ENCODE results near the gene CHN2. TPM values are rescaled to one million over a fixed set of nuclear protein-coding genes. Genes with fewer than 3 reads are reported as not detected.
"Not testable (repeated sequence)": the region's sequence is repeated elsewhere in the genome, so short reads cannot be mapped to it uniquely, and the experiment has no call there.

CHN2 gene
- total RNA-seq, 1 experiment from 2014 or later = 2.3 TPM

GRCh38 chr7:29488977-29489376 is 294.4 kb downstream of the CHN2 start:
- DNase-seq (ENCODE audit: low spot score) = peak; percentile 69

GRCh38 chr7:29490094-29490607 is 295.6 kb downstream of the CHN2 start:
- DNase-seq (ENCODE audit: low spot score) = no peak

- DNase-seq (ENCODE audit: low spot score) = peak; percentile 63
Measured at GRCh38 chr7:29494350-29494749, 299.8 kb downstream of the CHN2 start.

GRCh38 chr7:29495653-29496052 is 301.1 kb downstream of the CHN2 start:
- DNase-seq (ENCODE audit: low spot score) = no peak

GRCh38 chr7:29496355-29497020 is 301.9 kb downstream of the CHN2 start:
- no peak for DNase-seq (ENCODE audit: low spot score)

GRCh38 chr7:29499932-29500331 is 305.4 kb downstream of the CHN2 start:
- DNase-seq (ENCODE audit: low spot score) = no peak

DNA sequence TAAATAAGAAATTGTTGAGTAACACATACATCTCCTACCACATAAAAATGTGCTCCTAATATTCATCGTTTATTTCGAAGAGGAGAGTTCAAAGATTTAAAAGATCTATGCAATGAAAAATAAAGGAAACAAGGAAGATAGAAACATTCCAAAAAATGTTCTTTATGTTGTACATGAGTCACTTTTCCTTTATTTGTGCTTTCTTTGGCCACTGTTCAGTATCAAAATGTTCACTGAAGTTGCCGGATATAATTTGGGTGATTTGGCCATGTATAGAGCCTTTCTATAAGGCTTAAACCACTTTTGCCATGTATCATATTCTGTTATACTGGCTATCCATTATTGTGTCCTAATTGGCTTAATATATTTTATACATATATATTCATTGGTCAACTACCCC is 306.1 kb downstream of the CHN2 start:
- DNase-seq (ENCODE audit: low spot score) = no peak

DNA sequence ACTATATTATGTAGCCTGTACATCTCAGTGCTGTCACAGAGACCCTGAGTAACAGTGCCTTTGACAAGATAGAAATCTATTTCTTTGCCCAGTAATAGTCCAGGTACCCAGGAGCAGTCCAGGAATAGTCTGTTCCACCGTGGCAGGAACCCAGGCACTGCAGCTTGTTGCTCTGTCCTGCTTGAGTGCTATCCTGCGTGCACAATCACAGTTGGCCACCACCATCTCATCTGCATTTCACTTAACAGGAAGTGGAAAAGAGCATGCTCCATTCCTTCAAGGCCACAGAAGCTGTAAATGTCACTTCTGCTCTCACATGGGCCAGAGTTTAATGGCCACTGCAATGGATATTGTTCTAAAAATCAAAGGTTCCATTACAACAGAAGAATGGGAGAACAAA is 307.6 kb downstream of the CHN2 start:
- no peak for DNase-seq (ENCODE audit: low spot score)

- DNase-seq (ENCODE audit: low spot score) = no peak
Measured at GRCh38 chr7:29505931-29506330, 311.4 kb downstream of the CHN2 start.

GRCh38 chr7:29508608-29509007 is 314.0 kb downstream of the CHN2 start:
- no peak for DNase-seq (ENCODE audit: low spot score)

GRCh38 chr7:29510028-29510427 is 315.5 kb downstream of the CHN2 start:
- no peak for DNase-seq (ENCODE audit: low spot score)

GRCh38 chr7:29511337-29511736 is 316.8 kb downstream of the CHN2 start:
- DNase-seq (ENCODE audit: low spot score) = no peak

GRCh38 chr7:29511851-29512250 is 317.3 kb downstream of the CHN2 start:
- no peak for DNase-seq (ENCODE audit: low spot score)

GRCh38 chr7:29516491-29516890 is 321.9 kb downstream of the CHN2 start:
- DNase-seq (ENCODE audit: low spot score) = no peak

GRCh38 chr7:29518616-29519015 is 324.0 kb downstream of the CHN2 start:
- DNase-seq (ENCODE audit: low spot score) = no peak

DNA sequence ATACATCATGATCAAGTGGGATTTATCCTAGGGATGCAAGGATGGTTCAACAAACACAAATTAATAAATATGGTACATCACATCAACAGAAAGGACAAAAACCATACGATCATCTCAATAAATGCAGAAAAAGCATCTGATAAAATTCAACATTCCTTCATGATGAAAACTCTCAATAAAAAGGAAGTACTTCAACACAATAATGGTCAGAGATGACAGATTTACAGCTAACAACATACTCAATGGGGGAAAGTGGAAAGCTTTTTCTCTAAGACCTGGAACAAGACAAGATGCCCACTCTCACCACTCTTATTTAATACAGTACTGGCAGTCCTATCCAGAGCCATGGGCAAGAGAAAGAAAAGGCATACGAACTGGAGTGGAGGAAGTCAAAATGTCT is 329.2 kb downstream of the CHN2 start:
- no peak for DNase-seq (ENCODE audit: low spot score)

DNA sequence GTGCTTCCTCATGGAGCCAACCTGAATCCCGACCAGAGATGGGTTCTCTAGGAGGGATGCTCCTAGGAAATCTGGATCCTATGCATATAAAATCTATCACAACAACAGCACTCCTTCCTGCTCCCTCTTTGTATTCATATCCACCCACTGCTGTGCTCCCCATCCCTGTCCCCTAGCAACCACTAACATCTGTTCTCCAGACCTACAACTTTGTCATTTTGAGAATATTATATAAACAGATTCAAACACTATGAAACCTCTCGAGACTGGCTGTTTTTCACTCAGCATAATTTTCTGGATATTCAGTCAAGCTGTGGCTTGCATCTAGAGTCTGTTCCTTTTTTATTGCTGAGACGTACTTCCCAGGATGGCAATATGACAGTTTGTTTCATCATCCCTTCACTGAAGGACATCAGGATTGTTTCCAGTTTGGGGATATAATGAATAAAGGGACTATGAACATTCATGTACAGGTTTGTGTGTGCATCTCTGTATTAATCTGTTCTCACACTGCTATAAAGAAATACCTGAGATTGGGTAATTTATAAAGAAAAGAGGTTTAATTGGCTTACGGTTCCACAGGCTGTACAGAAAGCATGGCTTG is 333.0 kb downstream of the CHN2 start:
- no peak for DNase-seq (ENCODE audit: low spot score)

- not testable (repeated sequence) for DNase-seq (ENCODE audit: low spot score)
Measured at GRCh38 chr7:29528526-29528925, 334.0 kb downstream of the CHN2 start.

Other genes with a start within 250 kb of the CHN2 start
- not detected in 2 replicates for gene TRIL, start 236.4 kb upstream of the CHN2 start, total RNA-seq (2014; rRNA removed; shearing (Covaris generic))
- 27.5 and 30.2 TPM in 2 replicates for gene CPVL, start 48.2 kb upstream of the CHN2 start, total RNA-seq (2014; rRNA removed; shearing (Covaris generic))

Data from A172 (cell line).